NCI-H510A (cell line): ENCODE results near the gene SSX2B.
"Not testable (repeated sequence)": the region's sequence is repeated elsewhere in the genome, so short reads cannot be mapped to it uniquely, and the experiment has no call there.

Experiments used
- DNase-seq: peaks from one replicate; lab custom pipeline; 2025; lab: John Stamatoyannopoulos, UW

SSX2B gene, protein sequence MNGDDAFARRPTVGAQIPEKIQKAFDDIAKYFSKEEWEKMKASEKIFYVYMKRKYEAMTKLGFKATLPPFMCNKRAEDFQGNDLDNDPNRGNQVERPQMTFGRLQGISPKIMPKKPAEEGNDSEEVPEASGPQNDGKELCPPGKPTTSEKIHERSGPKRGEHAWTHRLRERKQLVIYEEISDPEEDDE

GRCh38 chrX:52750952-52751351 is at the start of gene SSX2B:
SSX2B (plus strand) TSS chrX:52751252; CDS start chrX:52752681, 1,429 bp downstream.
- not testable (repeated sequence) for DNase-seq

DNA sequence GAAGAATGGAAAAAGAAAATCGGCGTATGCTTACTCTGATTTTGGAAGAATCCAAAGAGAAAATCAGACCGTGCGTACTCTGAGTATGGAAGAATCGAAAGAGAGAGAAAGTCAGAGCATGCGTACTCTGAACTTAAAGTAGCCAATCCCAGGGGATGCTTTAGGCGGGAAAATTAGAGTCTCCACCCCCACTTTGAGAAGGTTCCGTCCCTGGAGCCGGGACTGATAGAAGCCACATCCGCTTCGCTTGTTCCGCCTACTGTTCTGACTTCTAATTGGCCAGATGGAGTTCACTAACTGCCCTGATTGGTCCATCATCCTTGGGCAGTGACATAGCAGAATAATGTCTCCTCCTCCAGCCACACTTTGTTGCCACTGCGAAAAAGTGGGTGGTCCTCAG is 44.0 kb upstream of the SSX2B start, which contains the start of gene SSX2:
Gene SSX2 (minus strand): TSS at position 101 of the 400 bp plus-strand sequence. CDS start 1,429 bp downstream, outside the sequence.
- DNase-seq = not testable (repeated sequence)

DNA sequence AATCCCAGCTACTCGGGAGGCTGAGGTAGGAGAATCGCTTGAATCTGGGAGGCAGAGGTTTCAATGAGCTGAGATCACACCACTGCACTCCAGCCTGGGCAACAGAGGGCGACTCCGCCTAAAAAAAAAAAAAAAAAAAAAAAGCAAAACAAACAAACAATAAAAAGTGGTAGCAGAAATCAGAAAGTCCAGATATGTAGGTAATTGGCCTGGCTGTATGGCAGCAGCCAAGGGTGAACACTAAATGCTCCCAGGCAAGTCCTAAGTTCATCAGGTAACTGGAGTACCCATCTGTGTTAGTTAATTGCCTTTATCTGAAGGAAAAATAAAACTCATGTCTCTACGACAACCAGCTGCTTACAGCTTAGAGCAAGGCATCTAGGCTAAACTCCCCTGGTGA is 14.9 kb downstream of the SSX2B start:
- DNase-seq = not testable (repeated sequence)

DNA sequence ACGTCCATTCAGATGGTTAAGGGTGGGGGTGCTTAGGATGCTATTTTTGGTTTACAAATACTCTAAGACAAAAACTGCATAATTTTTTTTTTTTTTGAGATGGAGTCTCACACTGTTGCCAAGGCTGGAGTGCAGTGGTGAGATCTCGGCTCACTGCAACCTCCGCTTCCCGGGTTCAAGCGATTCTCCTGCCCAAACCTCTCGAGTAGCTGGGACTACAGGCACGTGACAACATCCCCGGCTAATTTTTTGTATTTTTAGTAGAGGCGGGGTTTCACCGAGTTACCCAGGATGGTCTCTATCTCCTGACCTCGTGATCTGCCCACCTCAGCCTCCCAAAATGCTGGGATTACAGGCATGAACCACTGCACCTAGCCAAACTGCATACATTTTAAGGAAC is 22.5 kb downstream of the SSX2B start:
- not testable (repeated sequence) for DNase-seq

DNA sequence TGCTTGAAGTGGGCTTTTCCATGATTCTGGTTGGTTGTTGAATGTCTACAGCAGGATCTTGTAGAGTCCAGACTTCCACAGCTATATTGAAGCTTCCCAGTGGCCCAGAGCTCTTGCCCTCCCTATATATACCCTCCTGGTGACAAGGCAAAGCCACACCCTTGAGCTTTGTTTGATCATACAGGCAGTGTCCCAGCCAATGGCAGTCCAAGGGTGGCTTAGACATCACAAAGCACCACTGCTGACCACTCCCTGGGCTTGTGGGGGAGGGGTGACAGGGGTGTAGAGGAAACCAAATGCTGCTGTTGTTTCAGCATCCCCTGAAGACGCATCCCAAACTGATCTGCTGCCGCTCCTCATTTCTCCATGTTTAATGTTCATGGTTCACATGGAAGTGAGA is 46.3 kb downstream of the SSX2B start, which contains the start of gene SPANXN5:
Gene SPANXN5 (minus strand): TSS at position 101 of the 400 bp plus-strand sequence. CDS start 79 bp downstream, at position 22.
- DNase-seq = not testable (repeated sequence)

DNA sequence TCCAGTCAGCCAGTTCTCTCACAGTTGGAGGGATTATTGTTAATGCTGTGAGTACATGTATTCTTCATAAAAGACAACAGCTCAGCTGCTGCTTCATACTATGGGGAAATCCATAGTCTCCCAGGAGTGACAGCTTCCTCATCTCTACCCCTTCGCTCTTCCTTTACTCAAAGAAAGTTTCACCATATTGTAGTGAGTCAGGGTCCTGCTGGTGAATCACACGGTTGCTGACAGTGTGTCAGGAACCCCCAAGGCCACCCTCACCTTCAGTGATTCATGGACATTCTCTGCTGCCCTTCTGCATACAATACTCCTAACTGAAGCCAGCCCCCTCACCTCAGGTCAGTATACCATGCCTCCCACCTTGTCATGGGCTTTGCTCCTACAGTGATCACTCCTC is 53.8 kb downstream of the SSX2B start:
- not testable (repeated sequence) for DNase-seq
